ENCODE measurements around the gene ANKEF1.

Gene ANKEF1

DNA sequence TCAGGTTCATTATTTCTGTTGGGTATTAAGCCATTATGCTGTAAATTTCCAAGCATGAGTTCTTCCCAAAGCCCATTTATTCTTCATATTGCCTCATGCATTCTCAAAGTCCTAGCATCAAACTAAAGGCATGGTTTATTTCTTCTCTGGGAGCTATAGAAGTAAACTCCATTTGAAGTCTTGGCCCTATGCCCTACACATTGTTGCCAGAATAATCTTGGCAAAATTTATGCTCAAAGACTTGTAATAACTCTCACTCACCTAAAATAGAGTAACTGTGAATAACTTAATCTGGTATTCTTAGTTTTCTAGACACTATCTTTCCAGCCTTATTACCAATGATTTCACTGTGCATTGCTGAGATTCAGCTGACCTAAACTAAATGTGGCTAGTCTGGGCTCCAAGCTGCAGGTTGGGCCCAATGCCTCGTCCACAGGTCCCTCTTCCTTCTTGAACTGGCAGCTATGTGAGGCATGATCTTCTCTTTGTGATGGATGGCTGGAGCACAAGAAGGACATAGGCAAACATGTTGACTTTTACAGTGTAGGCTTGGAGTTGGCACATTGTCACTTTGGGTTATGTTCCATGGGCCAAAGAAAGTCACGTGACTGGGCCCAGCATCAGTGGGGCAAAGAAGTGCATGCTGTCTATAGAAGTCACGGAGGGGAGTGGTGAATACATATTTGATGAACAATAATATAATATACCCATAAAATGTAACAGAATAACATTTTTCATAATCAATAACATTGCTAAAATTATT lies 39.1 kb upstream of the ANKEF1 start:
- DNase-seq (ENCODE audit: low read depth), result no peak
- no peak overlapping the region for H3K4me3 ChIP-seq (ENCODE audit: low read depth, low read length)
- TF ChIP-seq, protein P1, sequence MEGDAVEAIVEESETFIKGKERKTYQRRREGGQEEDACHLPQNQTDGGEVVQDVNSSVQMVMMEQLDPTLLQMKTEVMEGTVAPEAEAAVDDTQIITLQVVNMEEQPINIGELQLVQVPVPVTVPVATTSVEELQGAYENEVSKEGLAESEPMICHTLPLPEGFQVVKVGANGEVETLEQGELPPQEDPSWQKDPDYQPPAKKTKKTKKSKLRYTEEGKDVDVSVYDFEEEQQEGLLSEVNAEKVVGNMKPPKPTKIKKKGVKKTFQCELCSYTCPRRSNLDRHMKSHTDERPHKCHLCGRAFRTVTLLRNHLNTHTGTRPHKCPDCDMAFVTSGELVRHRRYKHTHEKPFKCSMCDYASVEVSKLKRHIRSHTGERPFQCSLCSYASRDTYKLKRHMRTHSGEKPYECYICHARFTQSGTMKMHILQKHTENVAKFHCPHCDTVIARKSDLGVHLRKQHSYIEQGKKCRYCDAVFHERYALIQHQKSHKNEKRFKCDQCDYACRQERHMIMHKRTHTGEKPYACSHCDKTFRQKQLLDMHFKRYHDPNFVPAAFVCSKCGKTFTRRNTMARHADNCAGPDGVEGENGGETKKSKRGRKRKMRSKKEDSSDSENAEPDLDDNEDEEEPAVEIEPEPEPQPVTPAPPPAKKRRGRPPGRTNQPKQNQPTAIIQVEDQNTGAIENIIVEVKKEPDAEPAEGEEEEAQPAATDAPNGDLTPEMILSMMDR (IDR thresholded peaks at IDR 0.05; ENCODE audit: insufficient read depth, low read depth, low read length, missing control alignments), result no peak

DNA sequence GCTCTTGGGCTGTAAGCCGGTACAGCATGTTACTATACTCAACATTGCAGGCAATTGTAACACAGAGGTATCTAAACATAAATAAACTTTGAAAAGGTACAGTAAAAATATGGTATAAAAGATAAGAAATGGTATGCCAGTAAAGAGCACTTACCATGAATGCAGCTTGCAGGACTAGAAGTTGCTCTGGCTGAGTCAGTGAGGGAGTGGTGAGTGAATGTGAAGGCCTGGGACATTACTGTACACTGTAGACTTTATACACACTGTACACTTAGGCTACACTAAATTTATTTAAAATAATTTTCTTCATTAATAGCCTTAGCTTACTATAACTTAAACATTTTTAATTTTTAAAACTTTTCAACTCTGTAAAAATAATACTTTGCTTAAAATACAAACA lies 37.8 kb upstream of the ANKEF1 start:
- TF ChIP-seq, protein P1 (IDR thresholded peaks at IDR 0.05; ENCODE audit: insufficient read depth, low read depth, low read length, missing control alignments), result no peak
- DNase-seq (ENCODE audit: low read depth), result no peak
- no peak overlapping the region for H3K4me3 ChIP-seq (ENCODE audit: low read depth, low read length)

DNA sequence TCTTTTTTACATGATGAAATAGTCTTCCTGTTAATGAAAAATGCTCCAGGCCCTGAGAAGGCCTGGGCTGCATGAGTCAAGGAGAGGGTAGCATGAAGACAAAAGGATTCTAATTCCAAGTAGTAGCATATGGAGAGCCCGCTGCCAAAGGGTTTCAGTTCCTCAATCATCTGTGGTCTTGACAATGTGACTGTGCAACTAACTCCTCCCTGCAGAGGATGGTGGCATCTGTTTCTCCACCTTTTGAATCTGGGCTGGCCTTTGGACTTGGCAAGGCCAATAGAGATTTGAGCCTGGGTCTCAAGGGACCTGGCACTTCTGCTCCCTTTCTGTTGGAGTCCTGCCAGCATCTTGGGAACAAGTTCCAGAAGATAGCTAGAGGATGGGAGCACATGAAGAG lies 35.1 kb upstream of the ANKEF1 start:
- peak; percentile 10 for DNase-seq (ENCODE audit: low read depth)
- TF ChIP-seq, protein P1 (IDR thresholded peaks at IDR 0.05; ENCODE audit: insufficient read depth, low read depth, low read length, missing control alignments), result no peak
- H3K4me3 ChIP-seq (ENCODE audit: low read depth, low read length), result no peak overlapping the region

DNA sequence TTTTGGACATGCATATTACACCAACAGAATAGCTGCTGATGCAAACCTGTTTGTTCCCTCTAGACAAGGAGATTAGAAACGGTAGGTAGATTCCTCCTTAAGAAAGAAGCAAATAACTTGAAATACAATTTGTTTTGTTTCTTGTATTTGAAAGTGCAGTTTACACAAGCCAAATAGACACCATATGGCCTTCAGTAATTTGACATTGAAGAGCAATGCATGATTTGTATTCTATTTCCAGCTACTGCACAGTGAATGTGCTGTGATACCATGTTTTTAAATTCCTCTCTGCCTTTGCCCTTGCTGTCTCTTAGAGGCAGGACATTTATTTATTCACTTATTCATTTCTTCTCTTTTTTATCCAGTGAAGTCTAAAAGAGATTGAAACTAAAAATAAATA lies 31.9 kb upstream of the ANKEF1 start:
- no peak for DNase-seq (ENCODE audit: low read depth)
- no peak overlapping the region for H3K4me3 ChIP-seq (ENCODE audit: low read depth, low read length)
- TF ChIP-seq, protein P1 (IDR thresholded peaks at IDR 0.05; ENCODE audit: insufficient read depth, low read depth, low read length, missing control alignments), result no peak

DNA sequence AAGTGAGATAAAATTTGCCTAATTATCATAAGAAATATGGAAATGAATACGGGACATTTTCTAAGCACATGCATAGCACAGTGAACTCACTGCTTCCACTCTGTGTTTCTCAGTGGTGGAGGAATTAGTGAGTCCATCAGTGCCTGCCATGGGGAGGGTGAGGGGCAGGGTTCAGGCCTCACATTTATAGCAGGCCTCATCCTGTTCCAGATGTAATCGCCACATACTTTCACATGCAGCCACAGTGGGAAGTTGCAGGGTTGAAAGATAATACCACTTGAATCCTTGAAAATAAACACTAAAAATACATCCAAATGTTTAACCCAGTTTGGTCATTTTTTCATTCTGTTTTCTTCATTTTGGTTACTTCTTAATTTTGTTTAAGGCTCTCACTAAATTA lies 29.9 kb upstream of the ANKEF1 start:
- TF ChIP-seq, protein P1 (IDR thresholded peaks at IDR 0.05; ENCODE audit: insufficient read depth, low read depth, low read length, missing control alignments), result no peak
- no peak overlapping the region for H3K4me3 ChIP-seq (ENCODE audit: low read depth, low read length)
- DNase-seq (ENCODE audit: low read depth), result no peak

DNA sequence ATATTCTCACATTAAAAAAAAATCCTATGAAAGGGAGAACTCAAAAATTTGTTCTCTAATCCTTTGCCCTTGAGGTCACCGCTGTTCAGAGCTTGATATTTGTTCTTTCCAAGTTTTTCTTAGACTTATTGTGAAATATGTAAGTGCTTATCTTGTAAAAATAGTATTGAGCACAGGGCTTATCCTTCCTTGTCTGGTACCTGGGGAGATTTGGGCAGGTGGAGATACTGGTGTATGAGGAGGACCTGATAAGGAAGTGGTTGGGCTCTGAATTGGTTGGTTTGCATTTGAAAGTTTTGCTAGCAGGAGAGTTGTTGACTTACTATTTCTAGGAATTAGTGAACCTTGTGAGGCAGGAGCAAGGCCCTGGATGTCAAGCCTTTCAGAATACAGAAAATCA lies 28.9 kb upstream of the ANKEF1 start:
- no peak overlapping the region for H3K4me3 ChIP-seq (ENCODE audit: low read depth, low read length)
- TF ChIP-seq, protein P1 (IDR thresholded peaks at IDR 0.05; ENCODE audit: insufficient read depth, low read depth, low read length, missing control alignments), result no peak
- no peak for DNase-seq (ENCODE audit: low read depth)

All from GM12865 (cell line).